HEK293T (cell line): ENCODE results near the gene MXRA7.
"Not testable (repeated sequence)": the region's sequence is repeated elsewhere in the genome, so short reads cannot be mapped to it uniquely, and the experiment has no call there.

Source experiments
- CTCF ChIA-PET: fragments of 350-600 bp; formaldehyde crosslinking; extraction: SDS; loops from one replicate; lab custom pipeline; 2021; ENCODE audit warnings: antibody characterized with exemption, inconsistent platforms; lab: Yijun Ruan, JAX
- POLR2A ChIA-PET: fragments of 350-600 bp; formaldehyde crosslinking; extraction: SDS; loops from one replicate; lab custom pipeline; 2020; ENCODE audit warnings: antibody characterized with exemption, inconsistent platforms; lab: Yijun Ruan, JAX
- DNase-seq: peaks from one replicate; pipeline ENCODE4 v3.0.0; 2012; ENCODE audit warnings: mixed read lengths; ENCODE audit errors: extremely low spot score
- ARNT ChIP-seq: fragments of 450-650 bp; IDR thresholded peaks from 2 replicates; pipeline ENCODE4 v1.6.1; 2017; ENCODE audit warnings: mild to moderate bottlenecking
- BHLHE40 ChIP-seq: fragments of 450-650 bp; IDR thresholded peaks from 2 replicates; pipeline ENCODE4 v1.6.1; 2016; ENCODE audit warnings: mild to moderate bottlenecking, moderate library complexity, borderline replicate concordance
- CTBP1 ChIP-seq: fragments of 450-650 bp; IDR thresholded peaks from 2 replicates; pipeline ENCODE4 v1.6.1; 2016; ENCODE audit warnings: borderline replicate concordance
- ELF4 ChIP-seq: fragments of 450-650 bp; IDR thresholded peaks from 2 replicates; pipeline ENCODE4 v1.6.1; 2017; ENCODE audit warnings: antibody characterized with exemption
- FOXA1 ChIP-seq: fragments of 450-650 bp; IDR thresholded peaks from 2 replicates; pipeline ENCODE4 v1.6.1; 2016; ENCODE audit warnings: mild to moderate bottlenecking
- FOXK2 ChIP-seq: fragments of 450-650 bp; IDR thresholded peaks from 2 replicates; pipeline ENCODE4 v1.6.1; 2016; ENCODE audit warnings: mild to moderate bottlenecking
- FOXM1 ChIP-seq: fragments of 450-650 bp; IDR thresholded peaks from 2 replicates; pipeline ENCODE4 v1.6.1; 2017; ENCODE audit warnings: mild to moderate bottlenecking, borderline replicate concordance
- HDGF ChIP-seq: fragments of 450-650 bp; IDR thresholded peaks from 2 replicates; pipeline ENCODE4 v1.6.1; 2017; ENCODE audit warnings: antibody characterized with exemption, borderline replicate concordance
- L3MBTL2 ChIP-seq: fragments of 450-650 bp; conservative IDR thresholded peaks from 2 replicates; pipeline ENCODE4 v1.6.1; 2016; ENCODE audit warnings: mild to moderate bottlenecking
- LEF1 ChIP-seq: fragments of 450-650 bp; IDR thresholded peaks from 2 replicates; pipeline ENCODE4 v1.6.1; 2017; ENCODE audit warnings: mild to moderate bottlenecking, borderline replicate concordance
- NFRKB ChIP-seq: fragments of 450-650 bp; IDR thresholded peaks from 2 replicates; pipeline ENCODE4 v1.6.1; 2016; ENCODE audit warnings: mild to moderate bottlenecking, moderate library complexity
- SP1 ChIP-seq: fragments of 450-650 bp; IDR thresholded peaks from 2 replicates; pipeline ENCODE4 v1.6.1; 2017
- SUZ12 ChIP-seq: fragments of 450-650 bp; IDR thresholded peaks from 2 replicates; pipeline ENCODE4 v1.6.1; 2016; ENCODE audit warnings: mild to moderate bottlenecking
- TARDBP ChIP-seq: fragments of 450-650 bp; IDR thresholded peaks from 2 replicates; pipeline ENCODE4 v1.6.1; 2016
- ZNF384 ChIP-seq: fragments of 450-650 bp; IDR thresholded peaks from 2 replicates; pipeline ENCODE4 v1.6.1; 2016
- TF ChIP-seq, protein P1 (sequence below): fragments of 450-650 bp; IDR thresholded peaks from 2 replicates; pipeline ENCODE4 v1.6.1; 2016

Gene MXRA7

DNA sequence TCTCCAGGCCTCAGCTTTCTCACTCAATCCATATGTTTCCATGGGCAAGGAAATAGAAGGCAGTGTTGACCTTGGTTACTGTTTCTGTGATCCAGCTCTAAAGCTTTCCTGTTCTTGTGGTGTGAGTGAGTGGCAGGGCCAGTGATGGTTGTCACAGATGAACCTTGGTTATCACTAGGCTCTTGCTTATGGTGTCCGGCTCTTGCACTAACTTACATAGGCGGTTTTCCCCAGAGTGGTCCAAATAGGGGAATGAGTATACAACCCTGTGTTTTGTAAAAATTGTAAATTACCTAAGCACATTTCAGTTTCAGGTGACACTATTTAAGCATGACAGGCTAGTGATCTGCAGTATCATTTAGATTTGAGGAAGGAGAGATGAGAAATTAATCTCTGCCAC is 34.0 kb upstream of the MXRA7 start:
- CTCF ChIA-PET, result no interaction called here
- DNase-seq, result no peak
- TF ChIP-seq FOXK2, result no peak
- TF ChIP-seq FOXM1, result no peak
- no peak for TF ChIP-seq ZNF384
- TF ChIP-seq BHLHE40, result no peak
- no peak for TF ChIP-seq NFRKB
- TF ChIP-seq FOXA1, result no peak
- no peak for TF ChIP-seq LEF1
- TF ChIP-seq SP1, result no peak
- no peak for TF ChIP-seq ARNT
- TF ChIP-seq SUZ12, result no peak
- TF ChIP-seq HDGF, result no peak
- TF ChIP-seq ELF4, result no peak
- TF ChIP-seq CTBP1, result no peak
- TF ChIP-seq, protein P1, sequence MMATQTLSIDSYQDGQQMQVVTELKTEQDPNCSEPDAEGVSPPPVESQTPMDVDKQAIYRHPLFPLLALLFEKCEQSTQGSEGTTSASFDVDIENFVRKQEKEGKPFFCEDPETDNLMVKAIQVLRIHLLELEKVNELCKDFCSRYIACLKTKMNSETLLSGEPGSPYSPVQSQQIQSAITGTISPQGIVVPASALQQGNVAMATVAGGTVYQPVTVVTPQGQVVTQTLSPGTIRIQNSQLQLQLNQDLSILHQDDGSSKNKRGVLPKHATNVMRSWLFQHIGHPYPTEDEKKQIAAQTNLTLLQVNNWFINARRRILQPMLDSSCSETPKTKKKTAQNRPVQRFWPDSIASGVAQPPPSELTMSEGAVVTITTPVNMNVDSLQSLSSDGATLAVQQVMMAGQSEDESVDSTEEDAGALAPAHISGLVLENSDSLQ, result no peak
- no peak for TF ChIP-seq TARDBP
- POLR2A ChIA-PET, result interaction anchor here (1.0 kb wide), 1 partner anchor 123 kb away, joined by 3 read pairs; no protein-coding TSS in a partner anchor

DNA sequence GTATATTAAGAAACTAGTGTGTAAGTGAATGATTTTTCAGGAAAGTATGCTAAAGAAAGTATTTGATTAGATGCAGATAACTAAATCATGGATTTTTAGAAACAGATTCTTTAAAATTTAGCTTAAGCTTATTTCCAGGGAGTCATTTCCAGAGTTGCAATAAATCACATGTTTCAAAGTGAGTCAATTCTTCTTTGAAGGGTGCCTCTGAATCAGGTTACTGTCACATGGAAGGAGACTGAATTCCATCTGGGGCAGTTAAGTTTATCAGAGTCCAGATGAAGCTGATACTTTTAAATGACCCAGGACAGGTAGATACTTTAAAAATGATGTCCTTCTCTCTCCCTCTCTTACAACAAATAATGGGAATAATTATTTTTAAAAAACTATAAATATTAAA is 32.2 kb upstream of the MXRA7 start:
- no peak for DNase-seq
- CTCF ChIA-PET, result no interaction called here
- no peak for TF ChIP-seq ZNF384
- no peak for TF ChIP-seq BHLHE40
- TF ChIP-seq SUZ12, result no peak
- no peak for TF ChIP-seq TARDBP
- no peak for TF ChIP-seq LEF1
- no peak for TF ChIP-seq CTBP1
- no peak for TF ChIP-seq ARNT
- no peak for TF ChIP-seq ELF4
- TF ChIP-seq NFRKB, result no peak
- no peak for TF ChIP-seq L3MBTL2
- TF ChIP-seq SP1, result no peak
- no peak for TF ChIP-seq FOXA1
- TF ChIP-seq FOXM1, result no peak
- no peak for TF ChIP-seq FOXK2
- TF ChIP-seq, protein P1, result no peak
- TF ChIP-seq HDGF, result no peak
- POLR2A ChIA-PET, result no interaction called here

DNA sequence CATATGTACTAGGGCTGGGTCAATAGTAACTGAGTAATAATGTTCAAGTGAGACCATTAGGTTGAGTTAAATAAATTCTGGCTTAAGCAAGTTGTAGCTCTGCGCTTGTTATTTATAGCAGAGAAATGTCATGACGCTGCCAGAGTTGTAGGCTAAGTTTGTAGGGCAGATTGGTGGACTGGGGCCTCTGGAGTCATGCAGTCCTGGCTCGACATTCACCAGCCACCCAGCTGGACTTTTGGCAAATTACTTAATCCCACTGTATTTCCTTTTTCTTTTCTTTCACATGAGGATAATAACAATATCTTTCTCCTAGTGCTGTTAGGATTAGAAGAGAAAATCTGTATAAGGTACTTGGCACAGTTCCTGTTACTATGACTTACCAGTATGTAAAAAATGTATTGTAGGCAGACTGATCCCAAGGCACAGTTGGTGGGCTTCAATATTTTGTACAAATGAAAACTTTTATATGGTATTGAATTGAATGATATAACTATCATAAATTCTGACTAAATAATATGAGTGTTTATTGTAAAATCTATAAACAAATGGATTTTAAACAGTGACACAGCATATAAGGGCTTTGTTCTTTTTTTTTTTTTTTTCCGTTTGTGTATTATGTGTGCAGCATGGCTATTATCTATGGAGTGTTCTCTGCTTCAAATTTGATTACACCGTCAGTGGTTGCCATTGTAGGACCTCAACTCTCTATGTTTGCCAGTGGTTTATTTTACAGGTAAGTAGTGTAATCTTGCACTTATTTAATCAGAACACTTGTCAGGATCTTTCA is 29.8 kb upstream of the MXRA7 start:
- CTCF ChIA-PET, result interaction anchor here (0.6 kb wide), 1 partner anchor 33 kb away, joined by 3 read pairs; no protein-coding TSS in a partner anchor
- TF ChIP-seq TARDBP (no peak), FOXK2 (no peak), ZNF384 (peak; percentile 32; the same call in 1 of the 2 replicates), CTBP1 (no peak), FOXM1 (no peak), ELF4 (no peak), HDGF (no peak), LEF1 (no peak), L3MBTL2 (no peak)
- TF ChIP-seq, protein P1, result 0 out of 2 replicates have a peak, but pooled peaks have one; percentile 5

DNA sequence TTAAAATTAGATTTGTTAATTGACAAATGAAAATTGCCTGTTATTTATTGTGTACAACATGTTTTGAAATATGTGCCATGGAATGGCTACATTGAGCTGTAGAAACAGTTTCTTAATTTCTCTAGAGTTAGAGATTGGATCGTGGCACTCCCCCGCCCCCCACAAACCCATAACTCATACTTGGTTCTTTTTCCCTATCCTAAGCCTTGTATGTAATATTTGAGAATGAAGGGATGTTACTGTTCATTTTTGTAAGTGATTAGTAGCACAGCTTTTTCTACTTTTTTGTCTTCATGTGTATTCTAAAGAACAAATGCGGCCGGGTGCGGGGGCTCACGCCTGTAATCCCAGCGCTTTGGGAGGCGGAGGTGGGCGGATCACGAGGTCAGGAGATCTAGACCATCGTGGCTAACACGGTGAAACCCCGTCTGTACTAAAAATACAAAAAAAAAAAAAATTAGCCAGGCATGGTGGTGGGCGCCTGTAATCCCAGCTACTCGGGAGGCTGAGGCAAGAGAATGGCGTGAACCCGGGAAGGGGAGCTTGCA is 28.9 kb upstream of the MXRA7 start:
- POLR2A ChIA-PET, result interaction anchor here (0.6 to 5.2 kb wide), 3 partner anchors 13 to 153 kb away, joined by 3 to 58 read pairs (median 29); partner anchors contain the start of genes JMJD6, METTL23 and MXRA7
- not testable (repeated sequence) for DNase-seq
- CTCF ChIA-PET, result interaction anchor here (0.6 to 0.7 kb wide), 2 partner anchors 26 to 316 kb away, joined by 3 to 6 read pairs; no protein-coding TSS in a partner anchor

More for the DNA sequence above, 29.8 kb upstream of the MXRA7 start:
- DNase-seq, result no peak
- POLR2A ChIA-PET, result no interaction called here

DNA sequence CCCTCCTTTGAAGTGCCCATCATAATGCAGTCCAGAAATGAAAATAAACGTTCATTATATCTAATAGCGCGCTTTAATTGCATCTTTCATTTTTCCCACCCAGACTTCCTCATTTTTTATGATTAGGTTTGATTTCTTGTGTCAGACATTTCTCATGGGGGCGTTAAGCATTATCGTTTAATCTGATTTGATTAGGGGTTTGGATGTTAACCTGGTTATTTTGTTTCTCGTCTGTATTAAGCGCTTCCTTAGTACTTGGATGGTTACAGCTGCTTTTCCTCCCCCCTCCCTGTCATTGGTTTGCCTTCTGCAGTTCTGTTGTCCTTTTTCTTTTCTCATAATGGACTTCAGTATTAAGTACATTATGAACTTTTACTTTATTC is 27.7 kb upstream of the MXRA7 start:
- TF ChIP-seq HDGF (no peak), LEF1 (no peak), ARNT (no peak), ZNF384 (no peak)
- ChIA-PET POLR2A (interaction anchor here (1.0 to 5.2 kb wide), 6 partner anchors 10 to 45 kb away, joined by 3 to 58 read pairs (median 8); partner anchors contain the start of genes JMJD6, METTL23 and MXRA7), CTCF (no interaction called here)
- DNase-seq, result no peak
